Progenitor cell of endocrine pancreas (in vitro differentiated cells): ENCODE data around the gene SGCD. TPM values are rescaled to one million over a fixed set of nuclear protein-coding genes. Genes with fewer than 3 reads are reported as not detected.

ENCODE experiments used
- DNase-seq: peaks from one replicate; pipeline ENCODE4 v3.0.0; 2021; ENCODE audit warnings: low spot score; ENCODE audit not compliant: unreplicated experiment
- H3K27ac Mint-ChIP-seq: 2 replicates; pipeline ENCODE4 v1.8.0; 2021; ENCODE audit warnings: mild to moderate bottlenecking, moderate library complexity, mixed read lengths
- H3K27me3 Mint-ChIP-seq: 2 replicates; pipeline ENCODE4 v1.8.0; 2021; ENCODE audit warnings: mixed read lengths
- H3K36me3 Mint-ChIP-seq: 2 replicates; pipeline ENCODE4 v1.8.0; 2022; ENCODE audit warnings: mixed read lengths; ENCODE audit not compliant: insufficient read depth
- H3K4me1 Mint-ChIP-seq: 2 replicates; pipeline ENCODE4 v1.8.0; 2021; ENCODE audit warnings: low read depth, mixed read lengths
- H3K4me3 Mint-ChIP-seq: 2 replicates; pipeline ENCODE4 v1.8.0; 2021; ENCODE audit warnings: low read depth, mild to moderate bottlenecking, moderate library complexity, mixed read lengths
- H3K9me3 Mint-ChIP-seq: 2 replicates; pipeline ENCODE4 v1.8.0; 2021; ENCODE audit warnings: low read depth, mixed read lengths
- CTCF ChIP-seq: fragments of 200-600 bp; sonication (generic); IDR thresholded peaks from one replicate; pipeline ENCODE4 v1.5.0; 2021; ENCODE audit warnings: antibody characterized with exemption, mild to moderate bottlenecking; ENCODE audit not compliant: unreplicated experiment
- total RNA-seq: library from RNA; stranded (reverse); gene quantifications from 2 replicates; pipeline ENCODE4 v1.2.1, GENCODE V29; 2021

SGCD gene
- total RNA-seq, 1 donor from 2014 or later: 5.9 TPM

- Mint-ChIP-seq H3K9me3 (no peaks in the 10 kb centered on the region), H3K4me1 (no peaks in the 10 kb centered on the region), H3K27me3 (peaks cover 7% of the 10 kb centered on the region), H3K4me3 (no peak overlapping the region), H3K36me3 (no peaks in the 10 kb centered on the region), H3K27ac (no peak overlapping the region)
- no peak for TF ChIP-seq CTCF
- no peak for DNase-seq
Measured at GRCh38 chr5:156411957-156412356, 85.0 kb downstream of the SGCD start.

GRCh38 chr5:156414391-156414790, 87.4 kb downstream of the SGCD start:
- Mint-ChIP-seq H3K4me1 (no peaks in the 10 kb centered on the region), H3K36me3 (no peaks in the 10 kb centered on the region), H3K27ac (no peak overlapping the region), H3K27me3 (peaks cover 9% of the 10 kb centered on the region), H3K4me3 (no peak overlapping the region), H3K9me3 (no peaks in the 10 kb centered on the region)
- DNase-seq: no peak
- no peak for TF ChIP-seq CTCF

- Mint-ChIP-seq H3K9me3 (no peaks in the 10 kb centered on the region), H3K4me1 (peaks cover 10% of the 10 kb centered on the region), H3K27ac (no peak overlapping the region), H3K27me3 (peaks cover 9% of the 10 kb centered on the region), H3K36me3 (no peaks in the 10 kb centered on the region), H3K4me3 (no peak overlapping the region)
- no peak for TF ChIP-seq CTCF
- DNase-seq: no peak
Measured at GRCh38 chr5:156419661-156420060, 92.7 kb downstream of the SGCD start.

GRCh38 chr5:156420665-156421064, 93.7 kb downstream of the SGCD start:
- H3K27me3 Mint-ChIP-seq: peaks cover 9% of the 10 kb centered on the region
- H3K4me3 Mint-ChIP-seq: no peak overlapping the region
- H3K9me3 Mint-ChIP-seq: no peaks in the 10 kb centered on the region
- H3K27ac Mint-ChIP-seq: no peak overlapping the region
- H3K36me3 Mint-ChIP-seq: no peaks in the 10 kb centered on the region
- TF ChIP-seq CTCF: no peak
- peaks cover 10% of the 10 kb centered on the region for H3K4me1 Mint-ChIP-seq
- DNase-seq: no peak

GRCh38 chr5:156421798-156422197, 94.8 kb downstream of the SGCD start:
- no peak overlapping the region for H3K27ac Mint-ChIP-seq
- DNase-seq: no peak
- H3K36me3 Mint-ChIP-seq: no peaks in the 10 kb centered on the region
- H3K9me3 Mint-ChIP-seq: peaks cover 5% of the 10 kb centered on the region
- H3K27me3 Mint-ChIP-seq: peaks cover 6% of the 10 kb centered on the region
- peaks cover 10% of the 10 kb centered on the region for H3K4me1 Mint-ChIP-seq
- no peak for TF ChIP-seq CTCF
- H3K4me3 Mint-ChIP-seq: no peak overlapping the region
